Stimulated activated CD8-positive, alpha-beta memory T cell treated with anti-CD3 and anti-CD28 coated beads, Interleukin-12 subunit alpha, Interleukin-12 subunit beta, amount 100 ng/mL, for 24 hours (primary cell): ENCODE measurements around the gene COQ8B.

Experiments
- DNase-seq: peaks from one replicate; pipeline ENCODE4 v3.0.0-alpha.2; 2020; ENCODE audit errors: extremely low read depth

COQ8B gene

GRCh38 chr19:40691421-40692211 is 25.1 kb downstream of the COQ8B start:
- no peak for DNase-seq

- DNase-seq, result peak; percentile 83
Observed at GRCh38 chr19:40690693-40691420, 25.8 kb downstream of the COQ8B start.

GRCh38 chr19:40690050-40690692 is 26.5 kb downstream of the COQ8B start, which contains the start of gene NUMBL:
Gene NUMBL (minus strand): TSS chr19:40690651. CDS start chr19:40690483, 168 bp downstream.
- DNase-seq, result no peak

- DNase-seq, result no peak
Observed at GRCh38 chr19:40689339-40690049, 27.2 kb downstream of the COQ8B start.

GRCh38 chr19:40688987-40689338 is 27.7 kb downstream of the COQ8B start:
- no peak for DNase-seq

GRCh38 chr19:40688309-40688708 is 28.4 kb downstream of the COQ8B start:
- no peak for DNase-seq

- no peak for DNase-seq
Observed at GRCh38 chr19:40687525-40688016, 29.1 kb downstream of the COQ8B start.

GRCh38 chr19:40686882-40687524 is 29.7 kb downstream of the COQ8B start:
- DNase-seq, result no peak

GRCh38 chr19:40685563-40685962 is 31.1 kb downstream of the COQ8B start:
- DNase-seq, result no peak

GRCh38 chr19:40685016-40685526 is 31.6 kb downstream of the COQ8B start:
- no peak for DNase-seq

GRCh38 chr19:40684280-40684679 is 32.4 kb downstream of the COQ8B start:
- DNase-seq, result no peak

- DNase-seq, result no peak
Observed at GRCh38 chr19:40683437-40683836, 33.2 kb downstream of the COQ8B start.

GRCh38 chr19:40682431-40682964 is 34.2 kb downstream of the COQ8B start:
- DNase-seq, result no peak

GRCh38 chr19:40681039-40681438 is 35.6 kb downstream of the COQ8B start:
- no peak for DNase-seq

GRCh38 chr19:40677156-40677555 is 39.5 kb downstream of the COQ8B start:
- DNase-seq, result no peak

- no peak for DNase-seq
Observed at GRCh38 chr19:40674291-40674690, 42.4 kb downstream of the COQ8B start.

GRCh38 chr19:40673397-40673796 is 43.3 kb downstream of the COQ8B start:
- DNase-seq, result no peak

- DNase-seq, result no peak
Observed at GRCh38 chr19:40672573-40673299, 44.0 kb downstream of the COQ8B start.

GRCh38 chr19:40672038-40672437 is 44.6 kb downstream of the COQ8B start:
- DNase-seq, result no peak

GRCh38 chr19:40671404-40671803 is 45.3 kb downstream of the COQ8B start:
- DNase-seq, result no peak
